Mesothelial cell of epicardium (in vitro differentiated cells): ENCODE measurements around the gene PCDHGA4. TPM values are rescaled to one million over a fixed set of nuclear protein-coding genes. Genes with fewer than 3 reads are reported as not detected.

Experiments
- DNase-seq, 2 experiments: peaks; one replicate each; pipeline ENCODE4 v3.0.0; 2021; ENCODE audit warnings: low spot score in 2 of 2; ENCODE audit not compliant: unreplicated experiment in 2 of 2
- H3K27ac Mint-ChIP-seq: 2 replicates; pipeline ENCODE4 v1.8.0; 2021; ENCODE audit warnings: mixed read lengths
- H3K27me3 Mint-ChIP-seq: 2 replicates; pipeline ENCODE4 v1.8.0; 2021; ENCODE audit warnings: low read depth, mixed read lengths
- H3K36me3 Mint-ChIP-seq: 2 replicates; pipeline ENCODE4 v1.8.0; 2021; ENCODE audit warnings: mixed read lengths
- H3K4me1 Mint-ChIP-seq: 2 replicates; pipeline ENCODE4 v1.8.0; 2021; ENCODE audit warnings: mixed read lengths
- H3K4me3 Mint-ChIP-seq: 2 replicates; pipeline ENCODE4 v1.8.0; 2021; ENCODE audit warnings: mild to moderate bottlenecking, moderate library complexity, mixed read lengths
- H3K9me3 Mint-ChIP-seq: 2 replicates; pipeline ENCODE4 v1.8.0; 2021; ENCODE audit warnings: mixed read lengths
- CTCF ChIP-seq: fragments of 200-600 bp; sonication (generic); IDR thresholded peaks from one replicate; pipeline ENCODE4 v1.5.0; 2021; ENCODE audit warnings: antibody characterized with exemption; ENCODE audit not compliant: unreplicated experiment
- total RNA-seq: library from RNA; stranded (reverse); gene quantifications from 3 replicates; pipeline ENCODE4 v1.2.1, GENCODE V29; 2021

Gene PCDHGA4
- total RNA-seq, 1 donor from 2014 or later, result 1.1 TPM

DNA sequence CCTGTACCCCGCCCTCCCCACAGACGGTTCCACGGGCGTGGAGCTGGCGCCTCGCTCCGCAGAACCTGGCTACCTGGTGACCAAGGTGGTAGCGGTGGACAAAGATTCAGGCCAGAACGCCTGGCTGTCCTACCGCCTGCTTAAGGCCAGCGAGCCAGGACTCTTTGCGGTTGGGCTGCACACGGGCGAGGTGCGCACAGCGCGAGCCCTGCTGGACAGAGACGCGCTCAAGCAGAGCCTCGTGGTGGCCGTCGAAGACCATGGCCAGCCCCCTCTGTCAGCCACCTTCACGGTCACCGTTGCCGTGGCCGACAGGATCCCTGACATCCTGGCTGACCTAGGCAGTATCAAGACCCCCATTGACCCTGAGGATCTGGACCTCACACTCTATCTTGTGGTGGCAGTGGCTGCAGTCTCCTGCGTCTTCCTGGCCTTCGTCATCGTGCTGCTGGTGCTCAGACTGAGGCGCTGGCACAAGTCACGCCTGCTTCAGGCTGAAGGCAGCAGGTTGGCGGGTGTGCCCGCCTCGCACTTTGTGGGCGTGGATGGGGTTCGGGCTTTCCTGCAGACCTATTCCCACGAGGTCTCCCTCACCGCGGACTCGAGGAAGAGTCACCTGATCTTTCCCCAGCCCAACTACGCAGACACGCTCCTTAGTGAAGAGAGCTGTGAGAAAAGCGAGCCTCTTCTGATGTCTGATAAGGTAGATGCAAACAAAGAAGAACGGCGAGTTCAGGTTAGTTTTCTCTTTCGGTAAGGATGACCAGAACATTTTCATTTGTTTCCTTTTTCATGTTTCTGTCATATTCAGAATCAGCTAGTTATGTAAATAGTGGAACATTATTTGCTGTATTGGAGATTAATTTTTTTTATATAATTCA is 11.4 kb downstream of the PCDHGA4 start:
- no peak overlapping the region for H3K4me3 Mint-ChIP-seq

DNA sequence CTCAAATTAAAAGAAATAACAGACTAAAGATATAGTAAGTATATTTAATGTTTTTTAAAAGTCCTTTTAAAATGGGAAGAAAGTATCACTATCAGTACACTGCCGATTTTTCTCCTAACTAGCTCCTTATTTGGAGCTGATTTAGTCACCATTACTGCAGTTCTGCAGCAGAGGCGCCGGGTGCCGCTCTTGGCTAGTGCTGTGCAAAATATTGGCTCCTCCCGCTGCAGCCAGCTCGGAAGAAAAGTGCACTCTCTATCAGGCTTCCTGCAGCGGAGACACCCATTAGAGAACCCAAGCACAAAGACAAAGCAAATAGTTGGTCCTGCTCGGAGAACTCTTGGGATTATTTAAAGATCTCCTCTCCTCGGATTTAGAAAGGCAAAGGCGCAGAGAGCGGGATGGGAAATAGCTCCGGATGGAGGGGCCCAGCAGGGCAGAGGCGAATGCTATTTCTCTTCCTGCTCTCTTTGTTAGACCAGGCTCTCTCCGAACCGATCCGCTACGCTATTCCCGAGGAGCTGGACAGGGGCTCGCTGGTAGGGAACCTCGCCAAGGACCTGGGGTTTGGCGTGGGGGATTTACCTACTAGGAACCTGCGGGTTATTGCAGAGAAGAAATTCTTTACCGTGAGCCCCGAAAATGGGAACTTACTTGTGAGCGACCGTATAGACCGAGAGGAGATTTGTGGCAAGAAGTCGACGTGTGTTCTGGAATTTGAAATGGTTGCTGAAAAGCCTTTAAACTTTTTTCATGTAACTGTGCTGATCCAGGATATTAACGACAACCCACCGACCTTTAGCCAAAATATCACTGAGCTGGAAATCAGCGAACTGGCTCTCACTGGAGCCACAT is 15.4 kb downstream of the PCDHGA4 start, which contains the start of gene PCDHGB3:
TSS of gene PCDHGB3 (plus strand) at position 249 of the 855 bp plus-strand sequence. CDS start at position 402, 153 bp downstream.
- Mint-ChIP-seq H3K27ac (no peak within 1 kb of the TSS), H3K9me3 (peaks cover 72% of the 10 kb centered on the region), H3K36me3 (peaks cover 9% of the 10 kb centered on the region), H3K27me3 (no peaks in the 10 kb centered on the region), H3K4me1 (no peaks in the 10 kb centered on the region), H3K4me3 (no peak within 1 kb of the TSS)
- TF ChIP-seq CTCF, result no peak
- no peak for DNase-seq

More for the DNA sequence above, 11.4 kb downstream of the PCDHGA4 start:
- Mint-ChIP-seq H3K9me3 (peaks cover 58% of the 10 kb centered on the region), H3K27ac (no peak overlapping the region), H3K27me3 (no peaks in the 10 kb centered on the region), H3K4me1 (no peaks in the 10 kb centered on the region), H3K36me3 (peaks cover 11% of the 10 kb centered on the region)
- no peak for DNase-seq
- no peak for TF ChIP-seq CTCF

DNA sequence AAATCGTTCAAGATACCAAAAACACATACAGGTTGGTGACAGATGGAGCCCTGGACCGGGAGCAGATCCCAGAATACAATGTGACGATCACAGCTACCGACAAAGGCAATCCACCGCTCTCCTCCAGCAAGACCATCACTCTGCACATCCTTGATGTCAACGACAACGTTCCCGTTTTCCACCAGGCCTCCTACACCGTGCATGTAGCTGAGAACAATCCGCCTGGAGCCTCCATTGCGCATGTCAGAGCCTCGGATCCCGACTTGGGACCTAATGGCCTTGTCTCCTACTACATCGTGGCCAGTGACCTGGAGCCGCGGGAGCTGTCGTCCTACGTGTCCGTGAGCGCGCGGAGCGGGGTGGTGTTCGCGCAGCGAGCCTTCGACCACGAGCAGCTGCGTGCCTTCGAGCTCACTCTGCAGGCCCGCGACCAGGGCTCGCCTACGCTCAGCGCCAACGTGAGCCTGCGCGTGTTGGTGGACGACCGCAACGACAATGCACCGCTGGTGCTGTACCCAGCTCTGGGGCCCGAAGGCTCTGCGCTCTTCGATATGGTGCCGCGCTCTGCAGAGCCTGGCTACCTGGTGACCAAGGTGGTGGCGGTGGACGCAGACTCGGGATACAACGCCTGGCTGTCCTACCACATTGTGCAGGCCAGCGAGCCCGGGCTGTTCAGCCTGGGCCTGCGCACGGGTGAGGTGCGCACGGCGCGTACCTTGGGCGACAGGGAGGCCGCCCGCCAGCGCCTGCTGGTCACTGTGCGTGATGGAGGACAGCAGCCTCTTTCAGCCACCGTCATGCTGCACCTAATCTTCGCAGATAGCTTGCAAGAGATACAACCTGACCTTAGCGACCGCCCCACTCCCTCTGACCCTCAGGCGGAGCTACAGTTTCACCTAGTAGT is 17.0 kb downstream of the PCDHGA4 start:
- peaks cover 14% of the 10 kb centered on the region for H3K36me3 Mint-ChIP-seq

GRCh38 chr5:141373673-141374317 is 19.0 kb downstream of the PCDHGA4 start, which contains the start of gene PCDHGA6:
TSS of gene PCDHGA6 (plus strand) at chr5:141373891. CDS start at chr5:141374084, 193 bp downstream.
- no peak for DNase-seq
- Mint-ChIP-seq H3K4me3 (no peak within 1 kb of the TSS), H3K4me1 (no peaks in the 10 kb centered on the region), H3K9me3 (peaks cover 68% of the 10 kb centered on the region), H3K36me3 (peaks cover 14% of the 10 kb centered on the region), H3K27ac (no peak within 1 kb of the TSS), H3K27me3 (no peaks in the 10 kb centered on the region)
- TF ChIP-seq CTCF, result no peak

More for the DNA sequence above, 17.0 kb downstream of the PCDHGA4 start:
- TF ChIP-seq CTCF, result no peak
- Mint-ChIP-seq H3K4me3 (no peak overlapping the region), H3K4me1 (no peaks in the 10 kb centered on the region), H3K27me3 (no peaks in the 10 kb centered on the region), H3K27ac (no peak overlapping the region), H3K9me3 (peaks cover 73% of the 10 kb centered on the region)
- DNase-seq, result no peak
